ENCODE data around the gene QSER1. TPM values are rescaled to one million over a fixed set of nuclear protein-coding genes. Genes with fewer than 3 reads are reported as not detected.

QSER1 gene
- total and polyA plus RNA-seq, 2 experiments from 2014 or later: 29.4 to 132 TPM

DNA sequence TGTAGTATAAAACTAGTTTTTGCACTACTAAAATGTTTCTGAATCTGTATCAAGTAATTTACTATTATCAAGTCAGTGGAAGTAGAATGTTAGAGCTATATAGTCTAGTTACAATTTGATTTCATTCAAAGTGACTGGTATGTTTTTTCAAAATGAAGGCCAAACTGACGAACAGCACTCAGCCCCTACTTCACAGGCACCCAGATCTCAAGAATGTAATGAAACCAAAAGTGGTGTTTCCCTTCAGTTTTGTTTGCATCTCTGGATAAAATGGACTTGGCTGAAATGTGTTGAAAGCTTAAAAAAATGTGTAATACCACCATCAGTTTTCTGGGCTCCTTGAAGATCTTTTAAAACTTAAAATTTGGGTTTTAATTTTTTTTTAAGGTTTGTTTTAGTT lies 46.4 kb downstream of the QSER1 start:
- Mint-ChIP-seq H3K9me3 (no peaks in the 10 kb centered on the region), H3K27ac (no peak overlapping the region), H3K27me3 (ENCODE audit: insufficient read depth, low read depth, poor library complexity) (no peaks in the 10 kb centered on the region), H3K36me3 (ENCODE audit: low read depth) (peaks cover 83% of the 10 kb centered on the region), H3K4me3 (no peak overlapping the region), H3K4me1 (peaks cover 3% of the 10 kb centered on the region)
- peak overlapping the region; percentile 42 for H3K27ac ChIP-seq (ENCODE audit: low read depth)
- no peaks in the 10 kb centered on the region; the same call in 1 of the 2 replicates for H3F3A ChIP-seq (replicated peaks; ENCODE audit: low read depth)
- no peak for TF ChIP-seq CREB1 (CRISPR knock-in tag; IDR thresholded peaks at IDR 0.05; ENCODE audit: low read depth)
- TF ChIP-seq ZNF114 (CRISPR knock-in tag; IDR thresholded peaks at IDR 0.05): no peak
- TF ChIP-seq, protein P1, sequence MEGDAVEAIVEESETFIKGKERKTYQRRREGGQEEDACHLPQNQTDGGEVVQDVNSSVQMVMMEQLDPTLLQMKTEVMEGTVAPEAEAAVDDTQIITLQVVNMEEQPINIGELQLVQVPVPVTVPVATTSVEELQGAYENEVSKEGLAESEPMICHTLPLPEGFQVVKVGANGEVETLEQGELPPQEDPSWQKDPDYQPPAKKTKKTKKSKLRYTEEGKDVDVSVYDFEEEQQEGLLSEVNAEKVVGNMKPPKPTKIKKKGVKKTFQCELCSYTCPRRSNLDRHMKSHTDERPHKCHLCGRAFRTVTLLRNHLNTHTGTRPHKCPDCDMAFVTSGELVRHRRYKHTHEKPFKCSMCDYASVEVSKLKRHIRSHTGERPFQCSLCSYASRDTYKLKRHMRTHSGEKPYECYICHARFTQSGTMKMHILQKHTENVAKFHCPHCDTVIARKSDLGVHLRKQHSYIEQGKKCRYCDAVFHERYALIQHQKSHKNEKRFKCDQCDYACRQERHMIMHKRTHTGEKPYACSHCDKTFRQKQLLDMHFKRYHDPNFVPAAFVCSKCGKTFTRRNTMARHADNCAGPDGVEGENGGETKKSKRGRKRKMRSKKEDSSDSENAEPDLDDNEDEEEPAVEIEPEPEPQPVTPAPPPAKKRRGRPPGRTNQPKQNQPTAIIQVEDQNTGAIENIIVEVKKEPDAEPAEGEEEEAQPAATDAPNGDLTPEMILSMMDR (conservative IDR thresholded peaks at IDR 0.05; ENCODE audit: low read depth in 2 of 2): no peak
- TF ChIP-seq, protein P2, sequence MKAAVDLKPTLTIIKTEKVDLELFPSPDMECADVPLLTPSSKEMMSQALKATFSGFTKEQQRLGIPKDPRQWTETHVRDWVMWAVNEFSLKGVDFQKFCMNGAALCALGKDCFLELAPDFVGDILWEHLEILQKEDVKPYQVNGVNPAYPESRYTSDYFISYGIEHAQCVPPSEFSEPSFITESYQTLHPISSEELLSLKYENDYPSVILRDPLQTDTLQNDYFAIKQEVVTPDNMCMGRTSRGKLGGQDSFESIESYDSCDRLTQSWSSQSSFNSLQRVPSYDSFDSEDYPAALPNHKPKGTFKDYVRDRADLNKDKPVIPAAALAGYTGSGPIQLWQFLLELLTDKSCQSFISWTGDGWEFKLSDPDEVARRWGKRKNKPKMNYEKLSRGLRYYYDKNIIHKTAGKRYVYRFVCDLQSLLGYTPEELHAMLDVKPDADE (IDR thresholded peaks at IDR 0.05): no peak
- TF ChIP-seq EZH2phosphoT487 (IDR thresholded peaks at IDR 0.05; ENCODE audit: unreplicated experiment): no peak
- no peak for TF ChIP-seq STAT1 (IDR thresholded peaks at IDR 0.05; ENCODE audit: unreplicated experiment)
- TF ChIP-seq POLR2AphosphoS5 (IDR thresholded peaks at IDR 0.05; ENCODE audit: low read depth): no peak
- TF ChIP-seq, protein P3, sequence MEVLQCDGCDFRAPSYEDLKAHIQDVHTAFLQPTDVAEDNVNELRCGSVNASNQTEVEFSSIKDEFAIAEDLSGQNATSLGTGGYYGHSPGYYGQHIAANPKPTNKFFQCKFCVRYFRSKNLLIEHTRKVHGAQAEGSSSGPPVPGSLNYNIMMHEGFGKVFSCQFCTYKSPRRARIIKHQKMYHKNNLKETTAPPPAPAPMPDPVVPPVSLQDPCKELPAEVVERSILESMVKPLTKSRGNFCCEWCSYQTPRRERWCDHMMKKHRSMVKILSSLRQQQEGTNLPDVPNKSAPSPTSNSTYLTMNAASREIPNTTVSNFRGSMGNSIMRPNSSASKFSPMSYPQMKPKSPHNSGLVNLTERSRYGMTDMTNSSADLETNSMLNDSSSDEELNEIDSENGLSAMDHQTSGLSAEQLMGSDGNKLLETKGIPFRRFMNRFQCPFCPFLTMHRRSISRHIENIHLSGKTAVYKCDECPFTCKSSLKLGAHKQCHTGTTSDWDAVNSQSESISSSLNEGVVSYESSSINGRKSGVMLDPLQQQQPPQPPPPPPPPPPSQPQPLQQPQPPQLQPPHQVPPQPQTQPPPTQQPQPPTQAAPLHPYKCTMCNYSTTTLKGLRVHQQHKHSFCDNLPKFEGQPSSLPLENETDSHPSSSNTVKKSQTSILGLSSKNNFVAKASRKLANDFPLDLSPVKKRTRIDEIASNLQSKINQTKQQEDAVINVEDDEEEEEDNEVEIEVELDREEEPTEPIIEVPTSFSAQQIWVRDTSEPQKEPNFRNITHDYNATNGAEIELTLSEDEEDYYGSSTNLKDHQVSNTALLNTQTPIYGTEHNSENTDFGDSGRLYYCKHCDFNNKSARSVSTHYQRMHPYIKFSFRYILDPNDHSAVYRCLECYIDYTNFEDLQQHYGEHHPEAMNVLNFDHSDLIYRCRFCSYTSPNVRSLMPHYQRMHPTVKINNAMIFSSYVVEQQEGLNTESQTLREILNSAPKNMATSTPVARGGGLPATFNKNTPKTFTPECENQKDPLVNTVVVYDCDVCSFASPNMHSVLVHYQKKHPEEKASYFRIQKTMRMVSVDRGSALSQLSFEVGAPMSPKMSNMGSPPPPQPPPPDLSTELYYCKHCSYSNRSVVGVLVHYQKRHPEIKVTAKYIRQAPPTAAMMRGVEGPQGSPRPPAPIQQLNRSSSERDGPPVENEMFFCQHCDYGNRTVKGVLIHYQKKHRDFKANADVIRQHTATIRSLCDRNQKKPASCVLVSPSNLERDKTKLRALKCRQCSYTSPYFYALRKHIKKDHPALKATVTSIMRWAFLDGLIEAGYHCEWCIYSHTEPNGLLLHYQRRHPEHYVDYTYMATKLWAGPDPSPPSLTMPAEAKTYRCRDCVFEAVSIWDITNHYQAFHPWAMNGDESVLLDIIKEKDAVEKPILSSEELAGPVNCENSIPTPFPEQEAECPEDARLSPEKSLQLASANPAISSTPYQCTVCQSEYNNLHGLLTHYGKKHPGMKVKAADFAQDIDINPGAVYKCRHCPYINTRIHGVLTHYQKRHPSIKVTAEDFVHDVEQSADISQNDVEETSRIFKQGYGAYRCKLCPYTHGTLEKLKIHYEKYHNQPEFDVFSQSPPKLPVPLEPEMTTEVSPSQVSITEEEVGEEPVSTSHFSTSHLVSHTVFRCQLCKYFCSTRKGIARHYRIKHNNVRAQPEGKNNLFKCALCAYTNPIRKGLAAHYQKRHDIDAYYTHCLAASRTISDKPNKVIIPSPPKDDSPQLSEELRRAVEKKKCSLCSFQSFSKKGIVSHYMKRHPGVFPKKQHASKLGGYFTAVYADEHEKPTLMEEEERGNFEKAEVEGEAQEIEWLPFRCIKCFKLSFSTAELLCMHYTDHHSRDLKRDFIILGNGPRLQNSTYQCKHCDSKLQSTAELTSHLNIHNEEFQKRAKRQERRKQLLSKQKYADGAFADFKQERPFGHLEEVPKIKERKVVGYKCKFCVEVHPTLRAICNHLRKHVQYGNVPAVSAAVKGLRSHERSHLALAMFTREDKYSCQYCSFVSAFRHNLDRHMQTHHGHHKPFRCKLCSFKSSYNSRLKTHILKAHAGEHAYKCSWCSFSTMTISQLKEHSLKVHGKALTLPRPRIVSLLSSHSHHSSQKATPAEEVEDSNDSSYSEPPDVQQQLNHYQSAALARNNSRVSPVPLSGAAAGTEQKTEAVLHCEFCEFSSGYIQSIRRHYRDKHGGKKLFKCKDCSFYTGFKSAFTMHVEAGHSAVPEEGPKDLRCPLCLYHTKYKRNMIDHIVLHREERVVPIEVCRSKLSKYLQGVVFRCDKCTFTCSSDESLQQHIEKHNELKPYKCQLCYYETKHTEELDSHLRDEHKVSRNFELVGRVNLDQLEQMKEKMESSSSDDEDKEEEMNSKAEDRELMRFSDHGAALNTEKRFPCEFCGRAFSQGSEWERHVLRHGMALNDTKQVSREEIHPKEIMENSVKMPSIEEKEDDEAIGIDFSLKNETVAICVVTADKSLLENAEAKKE (CRISPR knock-in tag; IDR thresholded peaks at IDR 0.05): no peak
- no peak for TF ChIP-seq ZNF331 (CRISPR knock-in tag; IDR thresholded peaks at IDR 0.05; ENCODE audit: low read depth)
- no peak for TF ChIP-seq JUNB (IDR thresholded peaks at IDR 0.05; ENCODE audit: unreplicated experiment)
- TF ChIP-seq NANOG (IDR thresholded peaks at IDR 0.05; ENCODE audit: borderline replicate concordance): no peak
- no peak for TF ChIP-seq EZH2 (IDR thresholded peaks at IDR 0.05; ENCODE audit: low read depth, unreplicated experiment)
- TF ChIP-seq, protein P4, sequence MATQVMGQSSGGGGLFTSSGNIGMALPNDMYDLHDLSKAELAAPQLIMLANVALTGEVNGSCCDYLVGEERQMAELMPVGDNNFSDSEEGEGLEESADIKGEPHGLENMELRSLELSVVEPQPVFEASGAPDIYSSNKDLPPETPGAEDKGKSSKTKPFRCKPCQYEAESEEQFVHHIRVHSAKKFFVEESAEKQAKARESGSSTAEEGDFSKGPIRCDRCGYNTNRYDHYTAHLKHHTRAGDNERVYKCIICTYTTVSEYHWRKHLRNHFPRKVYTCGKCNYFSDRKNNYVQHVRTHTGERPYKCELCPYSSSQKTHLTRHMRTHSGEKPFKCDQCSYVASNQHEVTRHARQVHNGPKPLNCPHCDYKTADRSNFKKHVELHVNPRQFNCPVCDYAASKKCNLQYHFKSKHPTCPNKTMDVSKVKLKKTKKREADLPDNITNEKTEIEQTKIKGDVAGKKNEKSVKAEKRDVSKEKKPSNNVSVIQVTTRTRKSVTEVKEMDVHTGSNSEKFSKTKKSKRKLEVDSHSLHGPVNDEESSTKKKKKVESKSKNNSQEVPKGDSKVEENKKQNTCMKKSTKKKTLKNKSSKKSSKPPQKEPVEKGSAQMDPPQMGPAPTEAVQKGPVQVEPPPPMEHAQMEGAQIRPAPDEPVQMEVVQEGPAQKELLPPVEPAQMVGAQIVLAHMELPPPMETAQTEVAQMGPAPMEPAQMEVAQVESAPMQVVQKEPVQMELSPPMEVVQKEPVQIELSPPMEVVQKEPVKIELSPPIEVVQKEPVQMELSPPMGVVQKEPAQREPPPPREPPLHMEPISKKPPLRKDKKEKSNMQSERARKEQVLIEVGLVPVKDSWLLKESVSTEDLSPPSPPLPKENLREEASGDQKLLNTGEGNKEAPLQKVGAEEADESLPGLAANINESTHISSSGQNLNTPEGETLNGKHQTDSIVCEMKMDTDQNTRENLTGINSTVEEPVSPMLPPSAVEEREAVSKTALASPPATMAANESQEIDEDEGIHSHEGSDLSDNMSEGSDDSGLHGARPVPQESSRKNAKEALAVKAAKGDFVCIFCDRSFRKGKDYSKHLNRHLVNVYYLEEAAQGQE (IDR thresholded peaks at IDR 0.05; ENCODE audit: unreplicated experiment): no peak
- H2AFZ ChIP-seq: no peak overlapping the region
- no peak overlapping the region for H3K4me2 ChIP-seq
- no peaks in the 10 kb centered on the region for H3K27me3 ChIP-seq (ENCODE audit: insufficient read depth)
- ATAC-seq (no peak), DNase-seq (ENCODE audit: low spot score) (no peak)
- H3K79me2 ChIP-seq (replicated peaks; ENCODE audit: insufficient read depth): peaks cover 95% of the 10 kb centered on the region
- no peaks in the 10 kb centered on the region for H3K9me2 ChIP-seq (ENCODE audit: insufficient read depth)
- H3K36me3 ChIP-seq (ENCODE audit: insufficient read depth): peaks cover 35% of the 10 kb centered on the region
- H3K4me1 ChIP-seq (ENCODE audit: insufficient read depth): peaks cover 17% of the 10 kb centered on the region
- H4K20me1 ChIP-seq (replicated peaks; ENCODE audit: insufficient read depth): peaks cover 39% of the 10 kb centered on the region
- H3K4me3 ChIP-seq: no peak overlapping the region

Data from GM23338 (cell line).